ENCODE measurements around the gene RUNX2.

DNA sequence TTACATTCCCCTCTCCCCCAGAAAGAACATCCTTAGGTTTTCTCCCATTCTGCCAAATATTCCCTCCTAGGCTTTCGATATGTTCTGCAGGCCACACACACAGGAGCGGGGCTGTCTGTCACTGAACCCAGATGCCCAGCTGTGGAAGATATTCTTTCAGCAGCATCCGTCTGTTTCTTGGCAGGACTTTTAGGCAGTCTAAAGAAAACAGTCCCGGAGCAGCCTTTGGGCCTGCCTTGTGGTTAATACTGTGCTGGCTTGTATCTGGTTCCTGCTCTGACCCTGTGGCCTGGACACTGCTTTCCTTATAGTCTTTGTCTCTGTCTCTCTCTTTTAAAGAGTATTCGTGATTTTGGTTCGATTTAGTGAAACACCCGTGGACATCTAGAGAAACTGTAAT lies 144.3 kb downstream of the RUNX2 start:
- TF ChIP-seq POLR2A (IDR thresholded peaks at IDR 0.05; ENCODE audit: low read length) (no peak), GATA1 (IDR thresholded peaks at IDR 0.05; ENCODE audit: low read depth, low read length) (no peak)

All from erythroblast (primary cell).